IMR-90 (cell line): ENCODE measurements around the gene ENDOV. TPM values are rescaled to one million over a fixed set of nuclear protein-coding genes. Genes with fewer than 3 reads are reported as not detected.

Source experiments
- ATAC-seq: fragments of 200-7000 bp; cut with Tn5 transposase; 2 replicates; pipeline ENCODE4 v1.9.1; 2020; ENCODE audit warnings: low read depth, mild to moderate bottlenecking, moderate library complexity
- BruUV-seq: library from RNA; stranded (reverse); fragments of 400-500 nt; replicated peaks from 2 replicates; lab custom pipeline; 2021; lab: Mats Ljungman, UMichigan
- CTCF ChIA-PET: fragments of 300-600 bp; formaldehyde crosslinking; extraction: SDS; loops from one replicate; lab custom pipeline; 2021; ENCODE audit warnings: antibody characterized with exemption; lab: Yijun Ruan, JAX
- POLR2A ChIA-PET: fragments of 300-600 bp; sonication (Branson Sonifier 250); formaldehyde crosslinking; loops from one replicate; lab custom pipeline; 2022; ENCODE audit warnings: antibody characterized with exemption; ENCODE audit not compliant: unreplicated experiment; lab: Charles Lee
- DNase-seq: peaks from one replicate; pipeline ENCODE4 v3.0.0; 2013
- H2AFZ ChIP-seq: replicated peaks from 2 replicates; pipeline ENCODE3; 2013; ENCODE audit warnings: low read length, mild to moderate bottlenecking; ENCODE audit not compliant: poor library complexity
- H2AK5ac ChIP-seq: 2 replicates; pipeline ENCODE4 v1.6.1; 2013; ENCODE audit warnings: low read depth, low read length, inconsistent platforms
- H2AK9ac ChIP-seq: replicated peaks from 2 replicates; pipeline ENCODE3; 2013; ENCODE audit warnings: mild to moderate bottlenecking, low read depth, low read length, moderate library complexity; ENCODE audit not compliant: poor library complexity
- H2BK120ac ChIP-seq: 2 replicates; pipeline ENCODE4 v1.6.1; 2013; ENCODE audit warnings: low read depth, low read length, inconsistent platforms
- H2BK15ac ChIP-seq: 3 replicates; pipeline ENCODE4 v1.6.1; 2013; ENCODE audit warnings: low read depth, low read length, inconsistent platforms
- H2BK20ac ChIP-seq: 2 replicates; pipeline ENCODE4 v1.6.1; 2013; ENCODE audit warnings: low read depth, mild to moderate bottlenecking, inconsistent platforms, low read length, moderate library complexity
- H2BK5ac ChIP-seq: 2 replicates; pipeline ENCODE4 v1.6.1; 2013; ENCODE audit warnings: mild to moderate bottlenecking, low read depth, low read length, inconsistent platforms; ENCODE audit not compliant: poor library complexity, severe bottlenecking
- H3K14ac ChIP-seq: replicated peaks from 2 replicates; pipeline ENCODE4 v1.6.1; 2013; ENCODE audit warnings: low read depth, low read length, inconsistent platforms
- H3K18ac ChIP-seq: 2 replicates; pipeline ENCODE4 v1.6.1; 2013; ENCODE audit warnings: low read depth, low read length, control low read depth
- H3K23ac ChIP-seq: 2 replicates; pipeline ENCODE4 v1.6.1; 2013; ENCODE audit warnings: low read depth, low read length, inconsistent platforms
- H3K27ac ChIP-seq: 2 replicates; pipeline ENCODE4 v1.5.1; 2013; ENCODE audit warnings: mild to moderate bottlenecking, control low read depth, low read length; ENCODE audit not compliant: insufficient read depth
- H3K27me3 ChIP-seq: 2 replicates; pipeline ENCODE4 v1.6.1; 2013; ENCODE audit warnings: low read length; ENCODE audit not compliant: control insufficient read depth, insufficient read depth
- H3K36me3 ChIP-seq: 2 replicates; pipeline ENCODE4 v1.6.1; 2013; ENCODE audit warnings: low read length, mixed read lengths; ENCODE audit not compliant: control insufficient read depth, insufficient read depth
- H3K4ac ChIP-seq: 2 replicates; pipeline ENCODE4 v1.6.1; 2013; ENCODE audit warnings: low read depth, low read length, inconsistent platforms
- H3K4me1 ChIP-seq: 2 replicates; pipeline ENCODE4 v1.6.1; 2013; ENCODE audit warnings: low read length, mixed read lengths; ENCODE audit not compliant: control insufficient read depth, insufficient read depth
- H3K4me2 ChIP-seq: 2 replicates; pipeline ENCODE4 v1.6.1; 2013; ENCODE audit warnings: low read depth, mild to moderate bottlenecking, control low read depth, low read length, moderate library complexity
- H3K4me3 ChIP-seq: 2 replicates; pipeline ENCODE4 v1.5.1; 2013; ENCODE audit warnings: low read depth, mild to moderate bottlenecking, control low read depth, low read length, moderate library complexity; ENCODE audit not compliant: insufficient read depth
- H3K56ac ChIP-seq: 2 replicates; pipeline ENCODE4 v1.6.1; 2013; ENCODE audit warnings: low read length, inconsistent platforms; ENCODE audit not compliant: insufficient read depth; ENCODE audit errors: extremely low read depth
- H3K79me1 ChIP-seq, 2 experiments: 2 replicates each; pipeline ENCODE4 v1.6.1; 2013; ENCODE audit warnings: low read length in 2 of 2, inconsistent platforms in 1 of 2, low read depth in 1 of 2
- H3K9ac ChIP-seq: 2 replicates; pipeline ENCODE4 v1.6.1; 2013; ENCODE audit warnings: low read depth, low read length, control low read depth
- H3K9me1 ChIP-seq: 2 replicates; pipeline ENCODE4 v1.6.1; 2013; ENCODE audit warnings: low read length, inconsistent platforms; ENCODE audit not compliant: insufficient read depth
- H3K9me3 ChIP-seq: 2 replicates; pipeline ENCODE4 v1.6.1; 2013; ENCODE audit warnings: low read length; ENCODE audit not compliant: control insufficient read depth, insufficient read depth
- H4K20me1 ChIP-seq: 2 replicates; pipeline ENCODE4 v1.6.1; 2013; ENCODE audit warnings: low read length, inconsistent platforms; ENCODE audit not compliant: insufficient read depth
- H4K5ac ChIP-seq: 2 replicates; pipeline ENCODE4 v1.6.1; 2013; ENCODE audit warnings: mild to moderate bottlenecking, low read depth, low read length, control low read depth
- H4K8ac ChIP-seq, 2 experiments: 2 replicates each; pipeline ENCODE4 v1.6.1; 2013; ENCODE audit warnings: low read depth in 2 of 2, low read length in 2 of 2, control low read depth in 1 of 2, inconsistent platforms in 1 of 2
- H4K91ac ChIP-seq: 2 replicates; pipeline ENCODE4 v1.6.1; 2013; ENCODE audit warnings: low read depth, low read length, inconsistent platforms; ENCODE audit not compliant: insufficient read depth
- FOS ChIP-seq: fragments of 150-350 bp; IDR thresholded peaks from 2 replicates; pipeline ENCODE4 v1.6.1; 2016; ENCODE audit warnings: low read depth, low read length
- MAFK ChIP-seq: IDR thresholded peaks from 2 replicates; pipeline ENCODE4 v1.6.1; 2012; ENCODE audit warnings: low read depth, low read length, improper control_type of control experiment
- NFE2L2 ChIP-seq: fragments of 150-350 bp; IDR thresholded peaks from 2 replicates; pipeline ENCODE4 v1.6.1; 2016; ENCODE audit warnings: low read depth, mild to moderate bottlenecking, low read length
- RFX5 ChIP-seq: IDR thresholded peaks from 2 replicates; pipeline ENCODE4 v1.8.0; 2012; ENCODE audit warnings: low read depth, mild to moderate bottlenecking, low read length, moderate library complexity
- WGBS, 2 experiments: methylation state at CpG; one replicate each; pipeline versions ENCODE4 v1.1.5 to v1.1.7; 2013; ENCODE audit warnings: missing lambda C conversion rate in 2 of 2; ENCODE audit not compliant: insufficient read length in 1 of 2; ENCODE audit errors: extremely low coverage in 2 of 2; 5-methylcytosine and 5-hydroxymethylcytosine counted together
- dilution Hi-C: fragments of 300-500 bp; cut with HindIII; formaldehyde crosslinking; loops from one replicate; pipeline ENCODE4 v1.14.3; 2018; ENCODE audit warnings: low sequenced_read_pairs; ENCODE audit not compliant: unreplicated experiment
- in situ Hi-C: fragments of 300-500 bp; cut with MboI; formaldehyde crosslinking; loops from 3 replicates; pipeline ENCODE4 v1.14.3; 2019; ENCODE audit warnings: low sequenced_read_pairs, inconsistent platforms, mixed read lengths
- intact Hi-C: fragments of 100-400 bp; cut with micrococcal nuclease; formaldehyde crosslinking; loops from 2 replicates; pipeline ENCODE4 v1.10.0; 2022
- polyA plus RNA-seq, 3 experiments: library from polyadenylated mRNA; depleted of rRNA; stranded (reverse); fragments of >200 nt; gene quantifications; 2 replicates each; pipeline ENCODE4 v1.2.3, GENCODE V29; 2012; ENCODE audit warnings: low replicate concordance in 1 of 3
- total RNA-seq: library from RNA; depleted of rRNA; stranded (reverse); fragments of >200 nt; gene quantifications from 2 replicates; pipeline ENCODE4 v1.2.3, GENCODE V29; 2012

Gene ENDOV
- total and polyA plus RNA-seq, 2 of the 4 experiments (the other 2 are of a cell fraction), result 15.1 to 30.3 TPM

GRCh38 chr17:80430446-80431245, 15.7 kb downstream of the ENDOV start:
- intact Hi-C loops, result no loop called here
- ATAC-seq, result no peak
- Histone ChIP-seq H3K23ac (no peak overlapping the region), H4K5ac (no peak overlapping the region), H4K91ac (no peak overlapping the region), H2BK120ac (no peak overlapping the region), H3K27ac (no peak overlapping the region), H3K18ac (no peak overlapping the region), H2AFZ (no peak overlapping the region), H2AK5ac (no peak overlapping the region), H3K27me3 (no peaks in the 10 kb centered on the region), H2BK5ac (no peak overlapping the region), H2BK20ac (no peak overlapping the region), H4K8ac (no peak overlapping the region), H2BK15ac (no peak overlapping the region), H2AK9ac (peak overlapping the region; percentile 55), H3K9me1 (no peaks in the 10 kb centered on the region), H3K4me3 (no peak overlapping the region), H3K56ac (no peak overlapping the region), H3K4ac (no peak overlapping the region), H3K36me3 (peaks cover 13% of the 10 kb centered on the region; the same call in 1 of the 2 replicates), H3K9me3 (no peaks in the 10 kb centered on the region), H3K4me2 (no peak overlapping the region), H3K79me1 (no peaks in the 10 kb centered on the region), H3K4me1 (peaks cover 2% of the 10 kb centered on the region; the same call in 1 of the 2 replicates), H3K9ac (no peak overlapping the region), H3K14ac (no peak overlapping the region), H4K20me1 (peaks cover 7% of the 10 kb centered on the region)
- no peak for TF ChIP-seq RFX5
- no peak for TF ChIP-seq MAFK
- no peak for TF ChIP-seq NFE2L2
- no peak for TF ChIP-seq FOS
- 76% methylated on average over 5 of the region's 15 CpGs; no CpG with 5 or more reads in 1 of the 2 experiments for WGBS, 2 experiments
- POLR2A ChIA-PET, result no interaction called here
- BruUV-seq, result no TSS peak
- CTCF ChIA-PET, result no interaction called here
- no peak for DNase-seq
- dilution Hi-C loops, result no loop called here
- in situ Hi-C loops, result loop anchor here (5.0 kb wide), 1 partner anchor 142 kb away; no protein-coding TSS in a partner anchor
